NCI-H2196 treated with DMSO at 0.1 percent for 48 hours (cell line): ENCODE results near the gene LTO1.

ENCODE experiments used
- DNase-seq: peaks from one replicate; lab custom pipeline; 2025; ENCODE audit not compliant: unreplicated experiment; lab: John Stamatoyannopoulos, UW

Gene LTO1

DNA sequence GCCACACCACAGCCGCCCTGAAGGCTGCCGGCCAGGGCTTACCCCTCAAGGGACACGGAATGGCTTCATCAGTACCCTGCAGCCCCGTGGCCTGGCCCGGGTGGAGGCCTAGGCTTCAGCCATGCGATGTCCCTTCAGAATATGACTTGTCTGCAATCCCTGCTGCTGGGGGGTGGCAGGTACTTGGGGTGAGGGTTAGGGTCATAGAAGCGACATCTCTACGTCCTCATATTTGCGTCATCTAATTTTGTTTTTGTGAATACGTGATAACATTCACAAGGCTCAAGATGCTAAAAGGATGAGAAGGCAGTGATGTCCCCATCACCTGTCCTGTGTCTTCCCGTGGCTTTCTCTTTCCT lies 27.8 kb downstream of the LTO1 start:
- DNase-seq = no peak

GRCh38 chr11:69646493-69647389 lies 28.4 kb downstream of the LTO1 start:
- no peak for DNase-seq

- no peak for DNase-seq
These were observed 29.2 kb downstream of the LTO1 start for GRCh38 chr11:69645801-69646492.

DNA sequence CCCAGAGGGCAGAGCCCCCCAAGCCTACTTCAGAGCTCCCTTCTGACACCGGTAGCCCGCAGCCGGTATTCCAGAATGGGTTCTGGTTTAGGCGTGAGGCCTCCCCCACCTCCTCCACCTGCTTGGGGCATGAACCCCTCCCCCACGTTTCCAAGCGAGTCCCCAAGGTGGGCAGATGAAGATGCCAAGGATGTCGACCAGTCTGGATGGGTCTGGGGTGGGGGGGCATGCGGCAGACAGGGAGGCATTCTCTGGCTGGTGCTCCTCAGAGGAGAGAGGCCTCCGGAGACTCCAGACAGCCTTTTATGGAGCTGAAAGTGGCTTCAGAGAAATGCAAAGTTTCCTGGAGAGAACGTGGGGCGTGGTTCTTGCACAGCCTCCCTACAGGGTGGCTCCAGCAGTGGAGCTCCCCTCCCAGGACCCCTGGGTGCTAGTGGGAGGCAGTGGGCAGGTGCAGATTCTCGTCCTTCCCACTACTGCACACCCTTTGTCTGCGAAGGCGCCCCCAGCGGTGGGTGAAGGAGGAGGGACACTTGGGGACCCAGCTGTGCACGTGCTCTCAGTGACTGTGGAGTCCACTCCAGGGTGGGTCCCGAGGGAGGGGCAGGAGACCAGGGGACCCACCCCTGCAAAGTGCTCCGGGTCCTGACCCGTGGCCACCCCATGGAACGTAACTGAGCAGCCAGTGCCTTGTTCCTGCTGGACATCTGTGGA lies 30.0 kb downstream of the LTO1 start:
- no peak for DNase-seq

- DNase-seq = peak; percentile 63
These were observed 30.8 kb downstream of the LTO1 start for GRCh38 chr11:69644071-69644961.

GRCh38 chr11:69643646-69644045 lies 31.5 kb downstream of the LTO1 start:
- no peak for DNase-seq

GRCh38 chr11:69642913-69643632 lies 32.1 kb downstream of the LTO1 start:
- peak; percentile 41 for DNase-seq

DNA sequence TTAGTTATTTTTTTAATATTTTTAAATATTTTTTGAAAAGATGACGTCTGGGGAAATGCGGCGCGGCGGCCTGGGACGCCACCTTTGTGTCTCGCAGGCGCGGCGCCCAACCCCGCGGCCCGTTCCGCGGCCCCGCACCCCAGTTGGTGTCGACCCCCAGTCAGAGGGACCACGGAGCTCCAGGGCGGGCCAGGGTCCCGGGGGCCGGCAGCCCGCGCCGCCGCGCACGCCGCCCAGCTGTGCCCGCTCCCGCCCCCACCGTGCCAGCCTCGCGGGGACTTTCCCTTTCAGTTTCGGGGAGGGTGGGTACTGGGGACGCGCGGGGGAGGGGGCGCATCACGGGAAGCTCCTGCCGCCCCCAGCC lies 32.6 kb downstream of the LTO1 start:
- DNase-seq = no peak

- no peak for DNase-seq
These were observed 33.2 kb downstream of the LTO1 start for GRCh38 chr11:69641681-69642548.

- peak; percentile 9 for DNase-seq
These were observed 34.1 kb downstream of the LTO1 start, which contains the start of gene CCND1 for GRCh38 chr11:69640995-69641581. Gene CCND1, plus strand, starts transcription at chr11:69641156. Its CDS starts 158 bp downstream, at chr11:69641314.

- DNase-seq = no peak
These were observed 34.7 kb downstream of the LTO1 start for GRCh38 chr11:69640260-69640994.

- DNase-seq = no peak
These were observed 35.3 kb downstream of the LTO1 start for GRCh38 chr11:69639831-69640230.

- DNase-seq = peak; percentile 81
These were observed 36.0 kb downstream of the LTO1 start for GRCh38 chr11:69638941-69639681.

- no peak for DNase-seq
These were observed 36.9 kb downstream of the LTO1 start for GRCh38 chr11:69637941-69638871.

- no peak for DNase-seq
These were observed 37.8 kb downstream of the LTO1 start for GRCh38 chr11:69637198-69637940.
